Uterus (tissue), 4 donors: ENCODE results near the gene CRK. TPM values are rescaled to one million over a fixed set of nuclear protein-coding genes. Genes with fewer than 3 reads are reported as not detected.

Experiments
- DNase-seq, 2 donors: peaks; one replicate each; pipeline ENCODE4 v3.0.0-alpha.2; 2019 to 2020
- H3K27ac ChIP-seq, 2 donors: fragments of 200-600 bp; sonication (generic); 1 replicate in 1 of 2; 2 replicates in 1 of 2; pipeline ENCODE4 v1.5.1; 2016 to 2018
- H3K27me3 ChIP-seq, 2 donors: fragments of 200-600 bp; sonication (generic); one replicate each; pipeline ENCODE4 v1.5.1; 2018 to 2019; ENCODE audit warnings: control low read depth in 1 of 2
- H3K36me3 ChIP-seq, 2 donors: fragments of 200-600 bp; sonication (generic); one replicate each; pipeline ENCODE4 v1.5.1; 2019; ENCODE audit warnings: control low read depth in 1 of 2
- H3K4me1 ChIP-seq, 2 donors: fragments of 200-600 bp; sonication (generic); one replicate each; pipeline ENCODE4 v1.5.1; 2018 to 2019; ENCODE audit warnings: control low read depth in 1 of 2
- H3K4me3 ChIP-seq, 2 donors: fragments of 200-600 bp; sonication (generic); 1 replicate in 1 of 2; 2 replicates in 1 of 2; pipeline ENCODE4 v1.5.1; 2018 to 2019; ENCODE audit warnings: mild to moderate bottlenecking in 1 of 2
- H3K9me3 ChIP-seq, 2 donors: fragments of 200-600 bp; sonication (generic); one replicate each; pipeline ENCODE4 v1.5.1; 2019; ENCODE audit warnings: control low read depth in 1 of 2
- POLR2A ChIP-seq, 2 donors: fragments of 450-650 bp; IDR thresholded peaks; one replicate each; pipeline ENCODE4 v1.6.1; 2016; ENCODE audit warnings: antibody characterized with exemption in 2 of 2, mild to moderate bottlenecking in 1 of 2, moderate library complexity in 1 of 2
- intact Hi-C: fragments of 100-400 bp; cut with DNase I; formaldehyde crosslinking; loops from one replicate; pipeline ENCODE4 v1.15.1; 2023; ENCODE audit warnings: low total_unique reads
- total RNA-seq, 4 donors: library from RNA; depleted of rRNA in 3 of 4; stranded (reverse); fragments of >200 nt in 3 of 4; gene quantifications; one replicate each; pipeline versions ENCODE4 v1.1.0 to v1.2.4, GENCODE V29; 2014 to 2023
- TF ChIP-seq, protein P1 (sequence below), 4 experiments: fragments of 200-600 bp in 2 of 4; fragments of 450-650 bp in 2 of 4; sonication (generic) in 2 of 4; IDR thresholded peaks; one replicate each; pipeline ENCODE4 v1.5.1; 2016 to 2019; ENCODE audit warnings: antibody characterized with exemption in 4 of 4, mild to moderate bottlenecking in 2 of 4, moderate library complexity in 1 of 4
- donor health status: DM: yes; HTN: yes; CAD: no.

CRK gene
- total RNA-seq, 4 donors from 2014 or later = 34.6 to 118 (median 57.3) TPM

DNA sequence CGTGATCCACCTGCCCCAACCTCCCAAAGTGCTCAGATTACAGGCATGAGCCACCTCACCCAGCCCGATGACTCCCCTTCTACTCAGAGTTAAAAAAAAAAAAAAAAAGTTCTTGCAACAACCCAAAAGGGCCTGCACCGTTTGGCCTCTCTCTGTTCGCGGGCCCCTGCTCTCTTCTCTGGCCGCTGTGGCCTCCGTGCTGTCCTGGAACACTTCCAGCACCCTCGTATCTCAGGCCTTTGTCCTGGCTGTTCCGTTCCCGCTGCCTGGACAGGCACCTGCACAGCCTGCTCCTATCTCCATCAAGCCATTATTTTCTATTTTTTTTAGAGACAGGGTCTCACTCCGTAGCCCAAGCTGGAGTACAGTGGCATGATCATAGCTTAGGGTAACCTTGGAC, 25.7 kb upstream of the CRK start:
- Histone ChIP-seq H3K9me3 (no peaks in the 10 kb centered on the region), H3K4me1 (peaks cover 0 to 12% of the 10 kb centered on the region in 2 donors), H3K36me3 (no peaks in the 10 kb centered on the region), H3K4me3 (no peak overlapping the region), H3K27me3 (no peaks in the 10 kb centered on the region), H3K27ac (no peak overlapping the region)
- peak in 1 of 2 donors; percentile 20 for DNase-seq
- TF ChIP-seq POLR2A (IDR thresholded peaks at IDR 0.05) = no peak
- TF ChIP-seq, protein P1, sequence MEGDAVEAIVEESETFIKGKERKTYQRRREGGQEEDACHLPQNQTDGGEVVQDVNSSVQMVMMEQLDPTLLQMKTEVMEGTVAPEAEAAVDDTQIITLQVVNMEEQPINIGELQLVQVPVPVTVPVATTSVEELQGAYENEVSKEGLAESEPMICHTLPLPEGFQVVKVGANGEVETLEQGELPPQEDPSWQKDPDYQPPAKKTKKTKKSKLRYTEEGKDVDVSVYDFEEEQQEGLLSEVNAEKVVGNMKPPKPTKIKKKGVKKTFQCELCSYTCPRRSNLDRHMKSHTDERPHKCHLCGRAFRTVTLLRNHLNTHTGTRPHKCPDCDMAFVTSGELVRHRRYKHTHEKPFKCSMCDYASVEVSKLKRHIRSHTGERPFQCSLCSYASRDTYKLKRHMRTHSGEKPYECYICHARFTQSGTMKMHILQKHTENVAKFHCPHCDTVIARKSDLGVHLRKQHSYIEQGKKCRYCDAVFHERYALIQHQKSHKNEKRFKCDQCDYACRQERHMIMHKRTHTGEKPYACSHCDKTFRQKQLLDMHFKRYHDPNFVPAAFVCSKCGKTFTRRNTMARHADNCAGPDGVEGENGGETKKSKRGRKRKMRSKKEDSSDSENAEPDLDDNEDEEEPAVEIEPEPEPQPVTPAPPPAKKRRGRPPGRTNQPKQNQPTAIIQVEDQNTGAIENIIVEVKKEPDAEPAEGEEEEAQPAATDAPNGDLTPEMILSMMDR (IDR thresholded peaks at IDR 0.05) = no peak
- intact Hi-C loops = no loop called here

GRCh38 chr17:1480747-1481465, 24.9 kb upstream of the CRK start:
- Histone ChIP-seq H3K9me3 (no peaks in the 10 kb centered on the region), H3K4me3 (no peak overlapping the region), H3K27me3 (no peaks in the 10 kb centered on the region), H3K4me1 (peaks cover 0 to 12% of the 10 kb centered on the region in 2 donors), H3K36me3 (no peaks in the 10 kb centered on the region), H3K27ac (no peak overlapping the region)
- intact Hi-C loops = no loop called here
- TF ChIP-seq POLR2A (IDR thresholded peaks at IDR 0.05) = no peak
- TF ChIP-seq, protein P1 (IDR thresholded peaks at IDR 0.05) = no peak
- DNase-seq = peak in 1 of 2 donors; percentile 17

- H3K4me1 ChIP-seq = peaks cover 0 to 7% of the 10 kb centered on the region in 2 donors
- no peak overlapping the region for H3K27ac ChIP-seq
- intact Hi-C loops = no loop called here
- DNase-seq = no peak
- H3K27me3 ChIP-seq = no peaks in the 10 kb centered on the region
- no peak overlapping the region for H3K4me3 ChIP-seq
- H3K9me3 ChIP-seq = no peaks in the 10 kb centered on the region
- TF ChIP-seq, protein P1 (IDR thresholded peaks at IDR 0.05) = no peak
- TF ChIP-seq POLR2A (IDR thresholded peaks at IDR 0.05) = no peak
- no peaks in the 10 kb centered on the region for H3K36me3 ChIP-seq
Measured at GRCh38 chr17:1478418-1478817, 22.4 kb upstream of the CRK start.

GRCh38 chr17:1475321-1475854, 19.4 kb upstream of the CRK start:
- H3K36me3 ChIP-seq = no peaks in the 10 kb centered on the region
- no peaks in the 10 kb centered on the region for H3K27me3 ChIP-seq
- no peak for TF ChIP-seq POLR2A (IDR thresholded peaks at IDR 0.05)
- TF ChIP-seq, protein P1 (IDR thresholded peaks at IDR 0.05) = no peak
- no peaks in the 10 kb centered on the region for H3K4me1 ChIP-seq
- intact Hi-C loops = no loop called here
- peak overlapping the region in 1 of 2 donors; percentile 33 for H3K27ac ChIP-seq
- no peak for DNase-seq
- no peaks in the 10 kb centered on the region for H3K9me3 ChIP-seq
- H3K4me3 ChIP-seq = no peak overlapping the region

- no peak for TF ChIP-seq POLR2A (IDR thresholded peaks at IDR 0.05)
- TF ChIP-seq, protein P1 (IDR thresholded peaks at IDR 0.05) = no peak
- intact Hi-C loops = no loop called here
- DNase-seq = no peak
- Histone ChIP-seq H3K9me3 (no peaks in the 10 kb centered on the region), H3K4me1 (no peaks in the 10 kb centered on the region), H3K36me3 (no peaks in the 10 kb centered on the region), H3K27me3 (no peaks in the 10 kb centered on the region), H3K4me3 (no peak overlapping the region), H3K27ac (peak overlapping the region in 1 of 2 donors; percentile 33)
Measured at GRCh38 chr17:1474402-1475189, 18.6 kb upstream of the CRK start.
